AG09319 (cell line): Measurements from ENCODE around the gene CDIP1.

Experiments
- DNase-seq: peaks from one replicate; pipeline ENCODE4 v3.0.0-alpha.2; 2010; ENCODE audit warnings: low read depth; ENCODE audit errors: extremely low read depth
- TF ChIP-seq, protein P1 (sequence below): IDR thresholded peaks from 2 replicates; pipeline ENCODE4 v1.5.1; 2011; ENCODE audit warnings: low read depth, mild to moderate bottlenecking, inconsistent platforms, low read length, moderate library complexity

The CDIP1 gene

DNA sequence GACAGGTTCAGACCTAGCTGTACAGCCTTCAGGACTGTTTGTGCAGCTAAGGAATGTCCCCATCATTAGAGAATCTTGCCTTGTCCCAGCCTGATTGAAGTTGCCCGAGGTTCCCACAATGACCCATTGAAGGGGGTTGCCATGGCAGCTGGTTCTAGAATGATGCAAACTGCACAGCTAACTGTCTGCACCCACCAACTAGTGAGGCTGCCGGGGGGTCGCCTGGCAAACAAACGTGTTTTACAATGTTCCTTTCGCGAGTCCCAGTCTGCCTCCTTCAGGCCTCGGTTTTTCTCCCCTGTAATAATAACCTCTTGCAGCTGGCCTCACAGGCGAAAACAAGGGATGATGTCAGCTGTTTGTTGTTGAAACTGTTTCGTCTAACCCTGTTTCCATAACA is 23.0 kb upstream of the CDIP1 start:
- TF ChIP-seq, protein P1, sequence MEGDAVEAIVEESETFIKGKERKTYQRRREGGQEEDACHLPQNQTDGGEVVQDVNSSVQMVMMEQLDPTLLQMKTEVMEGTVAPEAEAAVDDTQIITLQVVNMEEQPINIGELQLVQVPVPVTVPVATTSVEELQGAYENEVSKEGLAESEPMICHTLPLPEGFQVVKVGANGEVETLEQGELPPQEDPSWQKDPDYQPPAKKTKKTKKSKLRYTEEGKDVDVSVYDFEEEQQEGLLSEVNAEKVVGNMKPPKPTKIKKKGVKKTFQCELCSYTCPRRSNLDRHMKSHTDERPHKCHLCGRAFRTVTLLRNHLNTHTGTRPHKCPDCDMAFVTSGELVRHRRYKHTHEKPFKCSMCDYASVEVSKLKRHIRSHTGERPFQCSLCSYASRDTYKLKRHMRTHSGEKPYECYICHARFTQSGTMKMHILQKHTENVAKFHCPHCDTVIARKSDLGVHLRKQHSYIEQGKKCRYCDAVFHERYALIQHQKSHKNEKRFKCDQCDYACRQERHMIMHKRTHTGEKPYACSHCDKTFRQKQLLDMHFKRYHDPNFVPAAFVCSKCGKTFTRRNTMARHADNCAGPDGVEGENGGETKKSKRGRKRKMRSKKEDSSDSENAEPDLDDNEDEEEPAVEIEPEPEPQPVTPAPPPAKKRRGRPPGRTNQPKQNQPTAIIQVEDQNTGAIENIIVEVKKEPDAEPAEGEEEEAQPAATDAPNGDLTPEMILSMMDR = no peak
- no peak for DNase-seq

DNA sequence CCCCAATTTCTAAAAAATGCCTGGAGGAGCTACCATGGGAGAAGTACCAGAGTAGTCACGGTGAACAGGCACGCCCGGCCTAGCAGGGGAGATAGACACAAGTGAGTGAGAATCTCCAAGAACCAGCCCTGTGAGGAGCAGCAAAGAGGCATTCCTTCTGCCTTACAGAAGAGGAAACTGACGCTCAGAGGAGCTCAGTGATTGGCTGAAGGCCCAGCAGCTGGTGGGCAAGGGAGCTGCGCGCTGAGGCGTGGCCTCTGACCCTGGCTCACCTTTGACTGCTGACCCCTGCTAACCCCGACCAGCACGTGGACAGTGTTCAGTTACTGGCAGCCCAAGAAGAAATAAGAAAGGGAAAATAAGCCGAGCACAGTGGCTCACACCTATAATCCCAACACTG is 19.4 kb upstream of the CDIP1 start:
- TF ChIP-seq, protein P1 = no peak
- DNase-seq = no peak

DNA sequence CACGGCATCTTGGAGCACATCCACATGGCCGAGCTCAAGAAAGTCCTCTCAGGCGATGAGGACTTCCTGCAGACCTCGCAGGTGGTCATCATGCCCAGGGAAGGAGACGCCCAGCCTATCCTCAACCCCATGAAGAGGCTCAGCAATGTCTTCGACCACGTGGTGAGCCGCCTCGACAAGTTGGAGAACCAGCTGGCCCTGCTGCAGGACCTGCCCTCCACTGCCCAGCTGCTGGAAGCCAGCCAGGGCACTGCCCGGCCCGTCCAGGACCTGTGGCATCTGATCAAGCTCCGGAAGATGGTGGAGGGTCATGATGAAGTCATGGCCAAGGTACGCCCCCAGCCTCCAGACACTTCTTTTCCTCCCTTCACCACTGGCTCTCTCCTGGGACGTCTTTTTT is 18.0 kb upstream of the CDIP1 start:
- TF ChIP-seq, protein P1 = no peak

DNA sequence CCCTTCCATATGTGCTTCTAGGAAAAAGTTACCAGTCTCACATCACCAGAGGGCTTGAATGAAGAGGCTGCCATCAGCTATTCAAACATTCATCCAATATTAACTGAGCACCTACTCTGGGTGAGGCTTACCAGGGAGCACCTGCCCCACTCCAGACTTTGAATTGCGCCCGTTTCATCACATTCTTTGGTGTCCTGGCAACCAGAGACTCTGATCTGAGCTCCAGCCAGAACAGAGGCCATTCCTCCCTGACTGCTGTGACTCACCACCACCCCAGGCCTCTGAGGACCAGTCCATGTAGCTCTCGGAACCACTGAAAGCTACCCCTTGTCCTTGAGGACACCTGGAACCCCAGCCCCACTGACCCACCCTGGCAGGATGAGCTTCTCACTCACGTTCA is 17.5 kb upstream of the CDIP1 start, which contains the start of gene C16orf96:
Gene C16orf96 (plus strand): TSS at position 229 of the 400 bp plus-strand sequence. CDS start 150 bp downstream, at position 379.
- no peak for DNase-seq
- TF ChIP-seq, protein P1 = no peak

More for the DNA sequence above, 18.0 kb upstream of the CDIP1 start:
- DNase-seq = no peak

DNA sequence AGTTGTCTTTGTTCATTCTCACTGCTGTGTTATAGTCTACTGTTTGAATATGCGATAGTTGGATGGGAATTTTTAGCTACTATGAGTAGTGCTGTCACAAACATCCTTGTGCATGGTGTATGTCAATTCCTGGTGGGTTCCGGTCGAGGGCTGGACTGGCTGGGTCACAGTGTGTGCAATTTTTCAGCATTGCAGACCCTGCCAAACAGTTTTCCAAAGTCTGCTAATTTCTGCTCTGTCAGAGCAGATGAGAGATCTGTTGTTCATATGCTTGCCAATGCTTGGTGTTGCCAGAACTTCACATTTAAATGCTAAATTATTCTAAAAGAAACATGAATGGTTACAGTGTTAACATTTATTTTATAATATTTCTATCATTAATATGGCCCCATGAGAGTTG is 14.0 kb upstream of the CDIP1 start:
- DNase-seq = no peak
- TF ChIP-seq, protein P1 = no peak

DNA sequence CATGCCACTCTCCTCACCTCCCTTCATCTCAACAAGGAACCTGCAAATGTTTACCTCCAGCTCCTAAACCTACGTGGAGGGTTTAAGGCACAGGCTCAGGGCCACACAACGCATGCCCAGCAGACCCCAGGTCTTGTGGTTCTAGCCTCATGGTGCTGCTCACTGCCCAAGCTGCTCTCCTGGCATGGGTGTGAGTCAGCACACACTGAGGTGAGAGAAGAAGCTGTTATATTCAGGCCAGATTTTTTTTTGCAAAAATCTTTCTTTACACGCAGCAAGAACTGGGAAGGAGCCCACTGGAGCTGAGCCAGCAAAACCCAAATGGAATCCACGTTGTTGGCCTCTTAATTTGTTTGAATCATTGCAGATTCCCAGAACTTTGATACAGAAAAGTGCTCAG is 12.0 kb upstream of the CDIP1 start:
- TF ChIP-seq, protein P1 = no peak
- DNase-seq = no peak

DNA sequence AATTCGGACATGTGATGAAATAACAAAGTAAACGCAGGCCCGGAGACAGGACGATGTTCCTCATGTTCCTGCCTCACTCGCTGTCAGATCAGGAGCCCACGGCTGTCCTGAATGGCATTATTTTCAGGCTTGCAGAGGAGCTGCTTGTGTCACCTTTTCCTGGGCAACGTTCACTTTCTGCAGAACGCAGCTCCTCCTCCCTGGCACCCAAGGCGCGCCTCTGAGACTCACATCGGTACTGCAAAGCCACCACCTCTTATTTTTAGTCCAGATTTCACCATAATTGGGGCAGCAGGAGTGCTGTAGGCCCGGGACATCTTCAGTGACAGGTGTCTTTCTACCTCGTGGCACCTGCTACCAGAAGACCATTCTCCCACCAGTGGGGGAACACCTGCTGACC is 9.6 kb upstream of the CDIP1 start:
- DNase-seq = no peak
- TF ChIP-seq, protein P1 = no peak
